MM.1S (cell line): ENCODE data around the gene FGF4.

Source experiments
- DNase-seq: peaks from one replicate; pipeline ENCODE4 v3.0.0-alpha.2; 2015
- H2AFZ ChIP-seq: fragments of 300-600 bp; sonication (generic); 2 replicates; pipeline ENCODE4 v1.6.0; 2016; ENCODE audit warnings: antibody characterized with exemption, low read length
- H3F3A ChIP-seq: fragments of 300-600 bp; sonication (generic); 2 replicates; pipeline ENCODE4 v1.6.1; 2016; ENCODE audit warnings: mild to moderate bottlenecking, antibody characterized with exemption, low read length, moderate library complexity, mixed read lengths; ENCODE audit not compliant: insufficient read depth
- H3K27ac ChIP-seq: fragments of 300-600 bp; sonication (generic); 2 replicates; pipeline ENCODE4 v1.5.1; 2016; ENCODE audit warnings: mild to moderate bottlenecking, low read length
- H3K27me3 ChIP-seq: fragments of 300-600 bp; sonication (generic); replicated peaks from 2 replicates; pipeline ENCODE4 v1.6.0; 2016; ENCODE audit warnings: low read length; ENCODE audit not compliant: insufficient read depth
- H3K36me3 ChIP-seq: fragments of 300-600 bp; sonication (generic); replicated peaks from 2 replicates; pipeline ENCODE4 v1.6.1; 2016; ENCODE audit warnings: mild to moderate bottlenecking, low read length, mixed read lengths; ENCODE audit not compliant: insufficient read depth
- H3K4me1 ChIP-seq: fragments of 300-600 bp; sonication (generic); 2 replicates; pipeline ENCODE4 v1.6.1; 2016; ENCODE audit warnings: low read length, mixed read lengths
- H3K4me2 ChIP-seq: fragments of 300-600 bp; sonication (generic); 2 replicates; pipeline ENCODE4 v1.6.0; 2016; ENCODE audit warnings: low read depth, low read length
- H3K4me3 ChIP-seq: fragments of 300-600 bp; sonication (generic); 2 replicates; pipeline ENCODE4 v1.5.1; 2016; ENCODE audit warnings: low read length, mixed read lengths
- H3K79me2 ChIP-seq: fragments of 300-600 bp; sonication (generic); 2 replicates; pipeline ENCODE4 v1.6.1; 2016; ENCODE audit warnings: mixed run types, low read length, mixed read lengths
- H3K9ac ChIP-seq: fragments of 300-600 bp; sonication (generic); 2 replicates; pipeline ENCODE4 v1.6.1; 2016; ENCODE audit warnings: low read length, mixed read lengths
- H3K9me2 ChIP-seq: fragments of 300-600 bp; sonication (generic); replicated peaks from 2 replicates; pipeline ENCODE4 v1.6.1; 2016; ENCODE audit warnings: mild to moderate bottlenecking, low read length, mixed read lengths; ENCODE audit not compliant: insufficient read depth
- H3K9me3 ChIP-seq: fragments of 300-600 bp; sonication (generic); replicated peaks from 2 replicates; pipeline ENCODE4 v1.6.1; 2016; ENCODE audit warnings: mild to moderate bottlenecking, low read length, mixed read lengths; ENCODE audit not compliant: insufficient read depth
- H4K20me1 ChIP-seq: fragments of 300-600 bp; sonication (generic); 2 replicates; pipeline ENCODE4 v1.6.1; 2016; ENCODE audit warnings: mild to moderate bottlenecking, low read length, moderate library complexity, mixed read lengths; ENCODE audit not compliant: insufficient read depth
- EZH2 ChIP-seq: fragments of 300-600 bp; sonication (generic); optimal IDR thresholded peaks from 2 replicates; pipeline ENCODE3; 2017; ENCODE audit warnings: low read depth, mild to moderate bottlenecking, antibody characterized with exemption, low read length, mixed read lengths
- EZH2phosphoT487 ChIP-seq: fragments of 300-600 bp; sonication (generic); IDR thresholded peaks from 2 replicates; pipeline ENCODE4 v1.6.1; 2018; ENCODE audit warnings: antibody characterized with exemption, low read length
- TF ChIP-seq, protein P1 (sequence below): fragments of 300-600 bp; sonication (generic); IDR thresholded peaks from 2 replicates; pipeline ENCODE4 v1.5.1; 2016; ENCODE audit warnings: antibody characterized with exemption, low read length, mixed read lengths

Gene FGF4

DNA sequence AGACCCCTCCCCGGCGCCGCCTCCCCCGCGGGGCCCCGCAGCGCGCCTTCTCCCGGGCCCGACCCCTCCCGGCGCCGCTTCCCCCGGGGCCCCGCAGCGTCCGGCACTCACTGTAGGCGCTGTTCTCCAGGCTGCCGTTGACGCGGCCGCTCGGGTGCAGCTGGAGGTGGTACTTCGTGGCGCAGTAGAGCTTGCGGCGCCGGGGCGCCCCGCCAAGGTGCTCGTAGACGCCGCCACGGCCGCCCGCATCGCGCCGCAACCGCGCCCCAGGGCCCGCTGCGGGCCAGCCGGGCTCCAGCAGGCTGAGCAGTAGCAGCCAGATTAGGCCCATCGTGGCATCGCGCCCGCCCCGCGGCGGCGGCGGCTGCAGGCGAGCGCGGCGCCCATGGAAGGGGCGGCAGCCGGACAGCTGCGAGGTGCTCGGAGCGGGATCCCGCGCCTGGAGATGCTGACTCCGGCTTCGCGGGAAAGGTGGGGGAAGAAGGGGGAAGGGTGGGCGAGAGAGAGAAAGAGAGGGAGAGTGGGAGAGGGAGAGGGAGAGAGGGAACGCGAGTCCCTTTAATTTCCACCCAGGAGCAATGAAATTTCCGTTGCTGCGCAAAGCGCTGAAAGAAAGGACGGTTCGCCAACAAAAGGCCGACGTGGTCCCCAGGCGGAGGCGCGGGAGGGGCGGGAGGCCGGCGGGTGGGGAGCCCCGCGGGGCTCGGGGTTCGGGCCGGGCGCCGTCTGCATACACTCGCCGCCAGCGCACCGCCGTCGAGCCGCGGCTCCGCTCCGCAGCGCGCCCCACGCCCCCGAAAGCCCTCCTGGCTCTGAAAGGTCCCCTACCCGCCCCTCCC lies 43.7 kb upstream of the FGF4 start, which contains the start of gene FGF3:
TSS of gene FGF3 (minus strand) at position 814 of the 839 bp plus-strand sequence. CDS start at position 331, 483 bp downstream.
- H3K4me1 ChIP-seq: no peaks in the 10 kb centered on the region
- TF ChIP-seq EZH2: no peak
- TF ChIP-seq, protein P1, sequence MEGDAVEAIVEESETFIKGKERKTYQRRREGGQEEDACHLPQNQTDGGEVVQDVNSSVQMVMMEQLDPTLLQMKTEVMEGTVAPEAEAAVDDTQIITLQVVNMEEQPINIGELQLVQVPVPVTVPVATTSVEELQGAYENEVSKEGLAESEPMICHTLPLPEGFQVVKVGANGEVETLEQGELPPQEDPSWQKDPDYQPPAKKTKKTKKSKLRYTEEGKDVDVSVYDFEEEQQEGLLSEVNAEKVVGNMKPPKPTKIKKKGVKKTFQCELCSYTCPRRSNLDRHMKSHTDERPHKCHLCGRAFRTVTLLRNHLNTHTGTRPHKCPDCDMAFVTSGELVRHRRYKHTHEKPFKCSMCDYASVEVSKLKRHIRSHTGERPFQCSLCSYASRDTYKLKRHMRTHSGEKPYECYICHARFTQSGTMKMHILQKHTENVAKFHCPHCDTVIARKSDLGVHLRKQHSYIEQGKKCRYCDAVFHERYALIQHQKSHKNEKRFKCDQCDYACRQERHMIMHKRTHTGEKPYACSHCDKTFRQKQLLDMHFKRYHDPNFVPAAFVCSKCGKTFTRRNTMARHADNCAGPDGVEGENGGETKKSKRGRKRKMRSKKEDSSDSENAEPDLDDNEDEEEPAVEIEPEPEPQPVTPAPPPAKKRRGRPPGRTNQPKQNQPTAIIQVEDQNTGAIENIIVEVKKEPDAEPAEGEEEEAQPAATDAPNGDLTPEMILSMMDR: no peak
- no peak for TF ChIP-seq EZH2phosphoT487
- no peaks in the 10 kb centered on the region for H3K79me2 ChIP-seq
- peaks cover 73% of the 10 kb centered on the region for H3K27me3 ChIP-seq
- H3F3A ChIP-seq: no peaks in the 10 kb centered on the region
- DNase-seq: no peak
- no peak within 1 kb of the TSS for H3K4me2 ChIP-seq
- H2AFZ ChIP-seq: no peak within 1 kb of the TSS
- H4K20me1 ChIP-seq: no peaks in the 10 kb centered on the region
- no peaks in the 10 kb centered on the region for H3K36me3 ChIP-seq
- H3K9me2 ChIP-seq: no peaks in the 10 kb centered on the region
- H3K9ac ChIP-seq: no peak within 1 kb of the TSS
- H3K27ac ChIP-seq: no peak within 1 kb of the TSS
- no peaks in the 10 kb centered on the region for H3K9me3 ChIP-seq
- no peak within 1 kb of the TSS for H3K4me3 ChIP-seq

DNA sequence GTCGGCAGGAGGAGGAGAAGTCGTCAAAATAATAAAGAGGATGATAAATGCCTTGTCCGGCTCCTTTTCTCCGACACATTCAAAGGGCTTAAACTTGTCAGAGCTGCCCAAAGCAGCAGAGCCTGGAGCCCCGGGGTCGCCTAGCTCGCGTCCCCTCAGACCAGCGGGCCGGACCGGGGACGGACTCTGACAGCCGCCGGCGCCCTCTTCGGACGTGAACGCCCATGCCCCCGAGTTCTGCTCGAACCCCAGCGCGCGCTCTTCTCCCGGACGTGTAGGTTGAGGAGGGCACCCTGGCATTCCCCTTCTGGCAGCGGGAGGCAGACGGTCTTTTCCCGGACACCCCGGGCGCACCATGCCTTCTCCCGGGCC lies 43.1 kb upstream of the FGF4 start:
- no peak overlapping the region for H3K9ac ChIP-seq
- no peak overlapping the region for H3K4me2 ChIP-seq
- no peaks in the 10 kb centered on the region for H3K4me1 ChIP-seq
- TF ChIP-seq EZH2 (no peak), EZH2phosphoT487 (no peak)
- TF ChIP-seq, protein P1: no peak
- no peaks in the 10 kb centered on the region for H3K9me3 ChIP-seq
- H2AFZ ChIP-seq: no peak overlapping the region
- peaks cover 67% of the 10 kb centered on the region for H3K27me3 ChIP-seq
- no peaks in the 10 kb centered on the region for H4K20me1 ChIP-seq
- H3K4me3 ChIP-seq: no peak overlapping the region
- H3K27ac ChIP-seq: no peak overlapping the region
- H3K9me2 ChIP-seq: no peaks in the 10 kb centered on the region
- no peak for DNase-seq
- H3K36me3 ChIP-seq: no peaks in the 10 kb centered on the region
- H3K79me2 ChIP-seq: no peaks in the 10 kb centered on the region
- H3F3A ChIP-seq: no peaks in the 10 kb centered on the region

DNA sequence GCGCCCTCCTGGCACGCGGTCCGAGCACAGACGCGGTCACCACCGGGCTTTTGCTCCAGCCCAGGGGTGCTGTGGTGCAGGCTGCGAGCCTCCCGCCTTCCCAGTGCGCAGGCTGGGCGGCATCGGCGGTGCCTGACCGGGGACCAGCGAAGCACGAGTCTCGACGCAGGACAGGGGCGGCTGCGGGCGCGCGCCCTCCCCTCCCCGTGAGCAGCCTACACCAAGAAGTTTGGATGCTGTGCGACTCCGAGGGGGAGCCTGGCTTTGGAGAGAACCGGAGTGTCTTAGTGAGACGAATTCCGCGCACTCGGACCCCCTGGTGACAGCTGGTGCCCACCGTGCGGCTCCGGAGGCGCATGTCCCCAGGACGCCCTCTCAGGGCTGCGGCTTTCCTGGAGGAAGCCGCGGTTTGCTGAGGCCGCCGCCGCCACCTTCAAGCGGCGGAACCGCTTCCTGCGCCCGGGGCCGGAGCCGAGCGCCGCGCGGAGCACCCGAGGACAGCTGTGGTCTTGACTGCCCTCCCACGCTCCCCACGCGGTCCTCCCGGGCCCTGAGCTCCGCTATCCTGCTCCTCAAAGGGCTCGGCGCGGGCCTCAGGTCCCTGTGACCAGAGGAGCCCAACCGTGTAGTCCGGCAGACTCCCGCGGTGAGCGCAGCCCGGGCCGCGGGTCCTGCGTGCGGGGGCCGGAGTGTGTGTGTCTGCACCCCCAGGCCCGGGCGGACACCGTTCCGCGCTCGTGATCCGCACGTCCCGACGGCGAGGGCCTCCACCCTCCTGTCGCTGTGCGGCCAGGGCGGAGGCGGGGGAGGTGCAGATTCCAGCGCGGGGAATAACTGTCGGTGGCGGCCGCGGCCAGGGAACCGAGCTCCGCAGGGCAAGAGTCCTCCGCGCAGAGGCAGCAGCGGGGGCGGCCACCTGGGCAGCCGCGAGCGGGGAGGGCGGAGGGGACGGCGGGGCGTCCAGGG lies 42.4 kb upstream of the FGF4 start:
- Histone ChIP-seq H4K20me1 (no peaks in the 10 kb centered on the region), H3K36me3 (no peaks in the 10 kb centered on the region), H2AFZ (no peak overlapping the region), H3K9me3 (no peaks in the 10 kb centered on the region), H3K27ac (no peak overlapping the region), H3K4me1 (no peaks in the 10 kb centered on the region), H3K9me2 (no peaks in the 10 kb centered on the region), H3K79me2 (no peaks in the 10 kb centered on the region), H3K4me2 (no peak overlapping the region), H3K9ac (no peak overlapping the region), H3K27me3 (peaks cover 67% of the 10 kb centered on the region), H3F3A (no peaks in the 10 kb centered on the region), H3K4me3 (no peak overlapping the region)
- TF ChIP-seq, protein P1: no peak
- no peak for TF ChIP-seq EZH2phosphoT487
- no peak for TF ChIP-seq EZH2
- DNase-seq: no peak
